ENCODE measurements around the gene WDR59.

Gene WDR59

DNA sequence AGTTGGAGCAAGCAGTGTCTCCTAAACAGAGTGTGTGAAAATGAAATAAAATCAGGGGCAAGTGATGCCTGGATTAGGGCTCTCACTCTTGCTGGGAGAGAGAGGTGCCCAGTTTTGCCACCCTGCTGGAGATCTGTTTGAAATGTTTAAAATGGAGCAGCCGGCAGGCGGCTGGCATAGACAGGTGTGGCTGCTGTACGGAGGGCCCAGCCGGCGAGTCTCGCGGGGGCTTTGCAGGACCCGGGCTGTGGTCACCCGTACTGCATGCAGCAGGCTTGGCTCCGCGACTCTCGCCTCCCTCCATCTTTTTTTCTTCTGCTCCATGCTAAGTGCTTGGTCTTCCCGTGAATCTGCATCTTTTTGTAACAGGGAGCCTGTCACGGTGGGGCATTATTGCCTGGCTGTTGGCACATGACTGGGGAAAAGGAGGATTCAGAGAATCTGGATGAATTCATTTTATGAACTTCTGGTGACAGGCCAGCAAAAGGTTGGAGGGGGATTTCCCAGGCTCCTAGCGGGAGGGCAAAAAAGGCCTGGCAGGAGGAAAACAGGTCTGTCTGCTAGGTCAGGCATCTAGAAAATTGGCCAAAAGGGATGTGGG is 15.7 kb upstream of the WDR59 start:
- Histone ChIP-seq H3K36me3 (no peaks in the 10 kb centered on the region), H3K4me1 (ENCODE audit: control insufficient read depth in 1 of 2, insufficient read depth in 1 of 2, low read depth in 1 of 2, low read length in 1 of 2) (peaks cover 33 to 36% of the 10 kb centered on the region in 2 experiments), H3K4me3 (ENCODE audit: low read depth in 1 of 2, low read length in 1 of 2) (peak overlapping the region; percentile 64 to 82), H3K9me3 (no peaks in the 10 kb centered on the region), H3K27me3 (peaks cover 36% of the 10 kb centered on the region), H3K27ac (no peak overlapping the region)
- TF ChIP-seq, protein P1, sequence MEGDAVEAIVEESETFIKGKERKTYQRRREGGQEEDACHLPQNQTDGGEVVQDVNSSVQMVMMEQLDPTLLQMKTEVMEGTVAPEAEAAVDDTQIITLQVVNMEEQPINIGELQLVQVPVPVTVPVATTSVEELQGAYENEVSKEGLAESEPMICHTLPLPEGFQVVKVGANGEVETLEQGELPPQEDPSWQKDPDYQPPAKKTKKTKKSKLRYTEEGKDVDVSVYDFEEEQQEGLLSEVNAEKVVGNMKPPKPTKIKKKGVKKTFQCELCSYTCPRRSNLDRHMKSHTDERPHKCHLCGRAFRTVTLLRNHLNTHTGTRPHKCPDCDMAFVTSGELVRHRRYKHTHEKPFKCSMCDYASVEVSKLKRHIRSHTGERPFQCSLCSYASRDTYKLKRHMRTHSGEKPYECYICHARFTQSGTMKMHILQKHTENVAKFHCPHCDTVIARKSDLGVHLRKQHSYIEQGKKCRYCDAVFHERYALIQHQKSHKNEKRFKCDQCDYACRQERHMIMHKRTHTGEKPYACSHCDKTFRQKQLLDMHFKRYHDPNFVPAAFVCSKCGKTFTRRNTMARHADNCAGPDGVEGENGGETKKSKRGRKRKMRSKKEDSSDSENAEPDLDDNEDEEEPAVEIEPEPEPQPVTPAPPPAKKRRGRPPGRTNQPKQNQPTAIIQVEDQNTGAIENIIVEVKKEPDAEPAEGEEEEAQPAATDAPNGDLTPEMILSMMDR (IDR thresholded peaks at IDR 0.05), result no peak

DNA sequence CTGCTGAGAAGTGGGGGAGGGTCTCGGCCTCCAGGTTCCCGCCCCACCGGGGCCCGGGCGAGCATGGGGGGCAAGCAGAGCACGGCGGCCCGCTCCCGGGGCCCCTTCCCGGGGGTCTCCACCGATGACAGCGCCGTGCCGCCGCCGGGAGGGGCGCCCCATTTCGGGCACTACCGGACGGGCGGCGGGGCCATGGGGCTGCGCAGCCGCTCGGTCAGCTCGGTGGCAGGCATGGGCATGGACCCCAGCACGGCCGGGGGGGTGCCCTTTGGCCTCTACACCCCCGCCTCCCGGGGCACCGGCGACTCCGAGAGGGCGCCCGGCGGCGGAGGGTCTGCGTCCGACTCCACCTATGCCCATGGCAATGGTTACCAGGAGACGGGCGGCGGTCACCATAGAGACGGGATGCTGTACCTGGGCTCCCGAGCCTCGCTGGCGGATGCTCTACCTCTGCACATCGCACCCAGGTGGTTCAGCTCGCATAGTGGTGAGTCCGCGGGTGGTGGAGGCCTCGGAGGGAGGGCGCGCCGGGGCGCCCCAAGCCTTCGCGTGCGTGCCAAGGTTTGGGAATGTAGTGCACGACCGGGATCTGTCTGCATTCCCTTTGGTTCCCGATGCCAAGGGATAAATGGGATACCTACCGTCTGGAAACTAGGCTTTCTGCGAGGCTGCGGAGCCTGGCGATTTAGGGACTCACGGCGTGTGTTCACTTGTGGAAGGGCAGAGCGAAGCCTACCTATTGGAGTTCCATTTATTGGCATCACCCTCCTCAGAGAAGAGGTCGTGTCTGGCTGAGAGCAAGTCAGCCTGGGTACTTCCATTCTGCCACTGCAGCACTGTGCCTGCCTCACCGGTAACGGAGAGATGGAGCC is 14.9 kb upstream of the WDR59 start:
- Histone ChIP-seq H3K27me3 (peaks cover 36% of the 10 kb centered on the region), H3K4me1 (ENCODE audit: control insufficient read depth in 1 of 2, insufficient read depth in 1 of 2, low read depth in 1 of 2, low read length in 1 of 2) (peaks cover 33 to 36% of the 10 kb centered on the region in 2 experiments), H3K9me3 (no peaks in the 10 kb centered on the region), H3K27ac (no peak overlapping the region), H3K36me3 (no peaks in the 10 kb centered on the region), H3K4me3 (ENCODE audit: low read depth in 1 of 2, low read length in 1 of 2) (peak overlapping the region; percentile 64 to 82)
- TF ChIP-seq, protein P1 (IDR thresholded peaks at IDR 0.05), result no peak

DNA sequence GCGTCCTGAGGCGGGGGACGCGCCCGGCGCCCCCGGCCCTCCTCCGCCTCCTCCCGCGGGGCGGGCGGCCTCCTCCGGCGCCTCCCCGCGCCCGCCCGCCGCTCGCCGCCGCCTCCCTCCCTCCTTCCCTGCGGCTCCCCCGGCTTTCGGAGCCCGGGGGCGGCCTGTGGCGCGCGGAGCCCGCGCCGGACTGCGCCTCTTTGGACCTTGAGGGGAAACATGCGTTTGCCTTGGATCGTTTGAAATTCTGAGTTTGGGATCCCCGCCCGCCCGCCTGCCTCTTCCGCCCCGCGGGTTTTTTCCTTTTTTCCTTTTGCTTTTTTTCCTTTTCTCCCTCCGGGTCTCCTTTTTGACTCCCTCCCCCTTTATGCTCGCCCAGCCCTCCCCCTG is 14.3 kb upstream of the WDR59 start:
- peak overlapping the region; percentile 64 to 82 for H3K4me3 ChIP-seq (ENCODE audit: low read depth in 1 of 2, low read length in 1 of 2)
- peaks cover 33 to 36% of the 10 kb centered on the region in 2 experiments for H3K4me1 ChIP-seq (ENCODE audit: control insufficient read depth in 1 of 2, insufficient read depth in 1 of 2, low read depth in 1 of 2, low read length in 1 of 2)
- no peaks in the 10 kb centered on the region for H3K9me3 ChIP-seq
- H3K27ac ChIP-seq, result no peak overlapping the region
- H3K36me3 ChIP-seq, result no peaks in the 10 kb centered on the region
- TF ChIP-seq, protein P1 (IDR thresholded peaks at IDR 0.05), result no peak
- H3K27me3 ChIP-seq, result peaks cover 36% of the 10 kb centered on the region

DNA sequence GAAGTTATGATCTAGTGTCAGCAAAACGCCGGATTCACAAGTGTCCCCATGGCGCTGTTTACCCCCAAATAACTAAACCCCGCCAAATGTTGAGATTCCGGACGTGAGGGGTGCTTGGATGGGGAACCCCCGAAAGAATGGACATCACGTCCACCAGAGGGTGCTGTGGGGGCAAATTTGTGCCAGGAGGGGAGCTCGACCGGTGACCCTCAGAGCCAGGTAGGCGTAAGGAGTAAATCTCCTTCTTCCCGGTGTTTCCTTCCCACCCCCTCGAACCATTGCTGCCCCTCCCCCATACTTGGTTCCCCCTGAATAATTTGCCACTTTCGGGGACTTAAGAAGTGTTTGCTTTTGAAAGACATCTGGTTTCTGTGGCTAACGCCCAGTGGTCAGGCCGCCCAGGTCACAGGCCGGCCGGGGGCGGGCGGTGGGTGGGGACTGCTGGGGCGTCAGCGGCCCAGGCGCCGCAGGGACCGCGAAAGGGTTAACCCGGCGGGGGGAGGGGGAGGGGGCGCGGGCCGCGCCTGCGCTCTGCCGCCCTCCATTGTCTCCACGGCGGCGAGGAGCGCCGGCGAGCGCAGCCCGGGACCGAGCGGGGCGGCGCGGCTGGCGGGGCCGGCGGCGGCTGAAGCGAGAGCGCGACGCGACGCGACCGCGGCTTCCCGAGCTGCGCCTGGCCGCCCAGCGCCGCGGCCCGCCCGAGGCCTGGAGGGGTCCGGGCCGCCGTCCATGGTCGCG is 13.7 kb upstream of the WDR59 start, which contains the start of gene ZNRF1:
TSS of gene ZNRF1 (plus strand) at position 544 of the 738 bp plus-strand sequence. CDS start 648 bp downstream, outside the sequence.
- Histone ChIP-seq H3K4me3 (ENCODE audit: low read depth in 1 of 2, low read length in 1 of 2) (peak within 1 kb of the TSS; percentile 64 to 82), H3K36me3 (no peaks in the 10 kb centered on the region), H3K9me3 (no peaks in the 10 kb centered on the region), H3K27ac (peak within 1 kb of the TSS; percentile 81), H3K27me3 (peaks cover 40% of the 10 kb centered on the region), H3K4me1 (ENCODE audit: control insufficient read depth in 1 of 2, insufficient read depth in 1 of 2, low read depth in 1 of 2, low read length in 1 of 2) (peaks cover 33 to 36% of the 10 kb centered on the region in 2 experiments)
- TF ChIP-seq, protein P1 (IDR thresholded peaks at IDR 0.05), result peak; percentile 60

DNA sequence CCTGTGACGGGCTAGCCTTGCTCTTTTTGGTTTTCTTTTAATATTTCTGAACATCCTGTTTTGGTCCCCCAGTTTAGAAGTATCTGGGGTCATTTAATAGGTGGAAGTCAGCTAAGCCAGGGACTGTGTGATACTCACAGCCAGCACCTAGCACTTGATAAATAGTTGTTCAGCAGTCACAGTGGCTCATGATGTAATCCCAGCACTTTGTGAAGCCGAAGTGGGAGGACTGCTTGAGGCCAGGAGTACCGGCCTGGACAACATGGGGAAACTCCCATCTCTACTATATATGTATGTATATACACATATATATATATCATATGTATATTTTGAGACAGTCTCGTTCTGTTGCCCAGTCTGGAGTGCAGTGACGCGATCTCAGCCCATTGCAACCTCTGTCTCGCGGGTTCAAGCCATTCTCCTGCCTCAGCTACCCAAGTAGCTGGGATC is 12.1 kb upstream of the WDR59 start:
- Histone ChIP-seq H3K9me3 (no peaks in the 10 kb centered on the region), H3K36me3 (no peaks in the 10 kb centered on the region), H3K4me1 (ENCODE audit: control insufficient read depth in 1 of 2, insufficient read depth in 1 of 2, low read depth in 1 of 2, low read length in 1 of 2) (peaks cover 28 to 30% of the 10 kb centered on the region in 2 experiments), H3K4me3 (ENCODE audit: low read depth in 1 of 2, low read length in 1 of 2) (no peak overlapping the region), H3K27ac (no peak overlapping the region), H3K27me3 (peaks cover 38% of the 10 kb centered on the region)
- TF ChIP-seq, protein P1 (IDR thresholded peaks at IDR 0.05), result no peak

Measured in neutrophil (primary cell).